GM18526 (cell line): ENCODE results near the gene RSL24D1.

Source experiments
- POLR2A ChIP-seq: IDR thresholded peaks from 3 replicates; pipeline ENCODE4 v1.6.1; 2011; ENCODE audit not compliant: insufficient read length; ENCODE audit errors: extremely low read depth

Gene RSL24D1

DNA sequence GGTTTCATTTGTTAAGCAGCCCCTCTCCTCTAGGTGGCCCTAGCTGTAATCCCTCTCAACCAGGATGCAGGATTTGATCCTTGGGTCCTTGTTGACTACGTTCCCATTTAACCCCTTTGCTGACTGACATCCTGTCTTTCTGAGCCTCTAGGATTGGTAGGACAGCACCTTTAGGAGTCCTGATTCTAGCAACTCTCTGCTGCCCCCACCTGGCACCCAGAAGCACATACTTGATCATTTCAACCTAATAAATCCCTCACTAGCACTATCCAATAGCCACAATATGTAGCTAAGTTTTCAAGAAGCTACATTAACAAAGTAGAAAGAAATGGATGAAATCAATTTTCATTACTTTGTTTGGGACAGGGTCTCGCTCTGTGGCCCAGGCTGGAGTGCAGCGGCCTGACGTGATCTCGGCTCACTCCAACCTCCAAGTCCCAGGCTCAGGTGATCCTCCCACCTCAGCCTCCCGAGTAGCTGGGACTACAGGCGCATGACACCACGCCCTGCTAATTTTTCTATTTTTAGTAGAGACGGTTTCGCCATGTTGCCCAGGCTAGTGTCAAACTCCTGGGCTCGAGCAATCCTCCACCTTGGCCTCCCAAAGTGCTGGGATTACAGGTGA lies 28.3 kb downstream of the RSL24D1 start:
- TF ChIP-seq POLR2A, result no peak

DNA sequence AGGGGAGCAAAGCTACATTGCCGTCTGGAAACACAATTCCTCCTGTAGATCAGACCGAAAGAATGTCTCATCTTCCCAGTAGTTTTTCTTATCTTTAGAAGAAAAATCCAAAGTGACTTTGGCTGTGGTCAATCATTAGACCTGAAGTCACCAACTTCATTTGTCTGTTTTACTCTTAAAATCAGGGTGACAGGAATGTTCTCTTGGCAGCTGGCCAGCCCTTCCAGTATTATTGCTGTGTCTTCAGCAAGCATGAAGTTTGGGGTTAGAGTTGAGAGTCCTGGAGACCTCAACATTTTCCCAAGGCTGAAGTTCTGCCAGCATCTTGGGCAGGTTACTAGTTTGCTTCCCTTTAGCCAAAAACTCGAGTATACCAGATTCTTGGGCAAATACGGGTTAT lies 32.5 kb downstream of the RSL24D1 start:
- no peak for TF ChIP-seq POLR2A

DNA sequence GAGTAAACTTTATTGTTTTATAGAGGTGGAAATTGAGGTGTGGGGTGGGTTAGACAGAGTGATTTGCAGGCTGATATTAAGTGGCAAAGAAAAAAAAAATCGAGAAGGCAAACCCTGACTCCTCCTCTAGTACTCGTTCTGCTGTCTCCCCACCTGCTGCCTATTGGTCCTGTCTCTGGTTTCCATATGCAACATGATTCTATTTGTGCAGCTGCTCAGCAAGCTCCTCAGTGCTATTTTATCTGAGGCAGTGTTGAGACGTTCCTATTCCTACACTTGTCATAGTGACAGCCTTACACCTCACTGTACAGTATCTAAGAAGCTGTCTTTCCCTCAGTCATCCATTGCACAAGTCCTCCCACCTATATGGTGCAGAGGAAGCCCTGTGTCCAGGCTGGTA lies 45.1 kb downstream of the RSL24D1 start:
- no peak for TF ChIP-seq POLR2A

DNA sequence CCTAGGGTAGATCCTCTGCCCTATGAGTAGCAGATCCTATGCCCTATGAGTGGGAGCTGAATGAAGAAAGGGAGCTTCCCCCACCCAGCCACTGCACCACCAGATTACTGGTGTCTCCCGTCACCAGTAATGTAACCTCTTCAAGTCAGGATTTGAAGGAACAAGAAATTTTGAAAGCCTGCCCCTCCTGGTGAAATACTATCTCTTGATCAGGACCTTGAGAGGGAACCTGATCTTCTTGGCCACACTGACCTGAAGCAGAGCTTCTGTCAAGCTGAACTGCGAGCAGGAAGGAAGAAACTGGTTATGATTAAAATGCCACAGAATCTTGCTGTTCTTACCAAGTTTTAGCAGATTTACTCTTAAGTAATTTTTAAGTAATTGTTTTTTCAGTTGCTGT lies 62.8 kb downstream of the RSL24D1 start:
- no peak for TF ChIP-seq POLR2A

DNA sequence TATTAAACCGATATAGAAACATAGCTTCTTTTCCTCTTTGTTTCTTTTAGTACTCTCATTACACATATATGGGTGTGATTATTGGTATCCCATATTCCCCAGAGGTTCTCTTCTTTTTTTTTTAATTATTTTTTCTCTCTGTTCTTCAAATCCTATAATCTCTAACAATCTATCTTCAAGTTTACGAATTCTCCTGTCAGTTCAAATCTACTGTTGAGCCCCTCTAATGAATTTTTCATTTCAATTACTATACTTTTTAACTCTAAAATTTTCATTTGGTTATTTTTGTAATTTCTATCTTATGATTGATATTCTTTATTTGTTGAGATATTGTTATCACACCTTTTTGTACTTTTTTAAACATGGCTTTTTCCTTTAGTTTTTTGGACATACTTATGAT lies 64.1 kb downstream of the RSL24D1 start:
- no peak for TF ChIP-seq POLR2A
